ENCODE measurements around the gene NCOA1.
"Not testable (repeated sequence)": the region's sequence is repeated elsewhere in the genome, so short reads cannot be mapped to it uniquely, and the experiment has no call there.

NCOA1 gene

GRCh38 chr2:24507549-24507948 is 16.5 kb downstream of the NCOA1 start:
- DNase-seq (ENCODE audit: low read depth) = no peak

- DNase-seq (ENCODE audit: low read depth) = no peak
Observed at GRCh38 chr2:24508878-24509277, 17.8 kb downstream of the NCOA1 start.

GRCh38 chr2:24509425-24509824 is 18.4 kb downstream of the NCOA1 start:
- no peak for DNase-seq (ENCODE audit: low read depth)

GRCh38 chr2:24509840-24510239 is 18.8 kb downstream of the NCOA1 start:
- DNase-seq (ENCODE audit: low read depth) = no peak

GRCh38 chr2:24510771-24511170 is 19.7 kb downstream of the NCOA1 start:
- no peak for DNase-seq (ENCODE audit: low read depth)

- no peak for DNase-seq (ENCODE audit: low read depth)
Observed at GRCh38 chr2:24511198-24511597, 20.1 kb downstream of the NCOA1 start.

- no peak for DNase-seq (ENCODE audit: low read depth)
Observed at GRCh38 chr2:24511894-24512293, 20.8 kb downstream of the NCOA1 start.

- no peak for DNase-seq (ENCODE audit: low read depth)
Observed at GRCh38 chr2:24512404-24512803, 21.4 kb downstream of the NCOA1 start.

- DNase-seq (ENCODE audit: low read depth) = no peak
Observed at GRCh38 chr2:24512831-24513230, 21.8 kb downstream of the NCOA1 start.

GRCh38 chr2:24513281-24514071 is 22.4 kb downstream of the NCOA1 start:
- DNase-seq (ENCODE audit: low read depth) = no peak

- no peak for DNase-seq (ENCODE audit: low read depth)
Observed at GRCh38 chr2:24514820-24515219, 23.8 kb downstream of the NCOA1 start.

- DNase-seq (ENCODE audit: low read depth) = no peak
Observed at GRCh38 chr2:24515335-24515734, 24.3 kb downstream of the NCOA1 start.

- DNase-seq (ENCODE audit: low read depth) = no peak
Observed at GRCh38 chr2:24515831-24516230, 24.8 kb downstream of the NCOA1 start.

GRCh38 chr2:24517247-24517646 is 26.2 kb downstream of the NCOA1 start:
- DNase-seq (ENCODE audit: low read depth) = no peak

GRCh38 chr2:24520175-24520574 is 29.1 kb downstream of the NCOA1 start:
- DNase-seq (ENCODE audit: low read depth) = no peak

GRCh38 chr2:24521162-24521857 is 30.3 kb downstream of the NCOA1 start:
- DNase-seq (ENCODE audit: low read depth) = no peak

GRCh38 chr2:24521975-24522639 is 31.1 kb downstream of the NCOA1 start:
- DNase-seq (ENCODE audit: low read depth) = no peak

- no peak for DNase-seq (ENCODE audit: low read depth)
Observed at GRCh38 chr2:24527536-24527935, 36.5 kb downstream of the NCOA1 start.

- DNase-seq (ENCODE audit: low read depth) = no peak
Observed at GRCh38 chr2:24530796-24531195, 39.7 kb downstream of the NCOA1 start.

- DNase-seq (ENCODE audit: low read depth) = not testable (repeated sequence)
Observed at GRCh38 chr2:24531610-24532009, 40.6 kb downstream of the NCOA1 start.

GRCh38 chr2:24532057-24532456 is 41.0 kb downstream of the NCOA1 start:
- DNase-seq (ENCODE audit: low read depth) = not testable (repeated sequence)

GRCh38 chr2:24533574-24533973 is 42.5 kb downstream of the NCOA1 start:
- not testable (repeated sequence) for DNase-seq (ENCODE audit: low read depth)

GRCh38 chr2:24538720-24539119 is 47.7 kb downstream of the NCOA1 start:
- DNase-seq (ENCODE audit: low read depth) = no peak
